GM12892 (cell line): Measurements from ENCODE around the gene ATP2B3.

ENCODE experiments used
- DNase-seq: peaks from one replicate; pipeline ENCODE4 v3.0.0; 2011; ENCODE audit not compliant: insufficient read length
- FAIRE-seq: peaks from 2 replicates; lab custom pipeline; 2011; peaks lifted over from hg19 to GRCh38; lab: Jason Lieb, UNC
- POLR2A ChIP-seq: IDR thresholded peaks from 2 replicates; pipeline ENCODE4 v1.6.1; 2011; ENCODE audit warnings: low read depth, low read length, control low read depth
- POLR2AphosphoS5 ChIP-seq: IDR thresholded peaks from 2 replicates; pipeline ENCODE4 v1.6.1; 2011; ENCODE audit warnings: low read depth, low read length, control low read depth
- TAF1 ChIP-seq: IDR thresholded peaks from 2 replicates; pipeline ENCODE4 v1.6.1; 2011; ENCODE audit warnings: low read depth, mild to moderate bottlenecking, control low read depth, low read length, borderline replicate concordance

The ATP2B3 gene

GRCh38 chrX:153582896-153583295 lies 65.5 kb downstream of the ATP2B3 start:
- FAIRE-seq (peak; percentile 78), DNase-seq (peak; percentile 87)
- no peak for TF ChIP-seq POLR2AphosphoS5
- no peak for TF ChIP-seq TAF1
- no peak; the same call in 1 of the 2 replicates for TF ChIP-seq POLR2A

GRCh38 chrX:153583433-153583832 lies 66.0 kb downstream of the ATP2B3 start:
- DNase-seq (no peak), FAIRE-seq (no peak)
- TF ChIP-seq POLR2AphosphoS5, result no peak
- TF ChIP-seq TAF1, result no peak
- TF ChIP-seq POLR2A, result no peak

- TF ChIP-seq POLR2A (no peak), TAF1 (no peak), POLR2AphosphoS5 (no peak)
- DNase-seq (no peak), FAIRE-seq (no peak)
Measured at GRCh38 chrX:153585827-153586226, 68.4 kb downstream of the ATP2B3 start.

GRCh38 chrX:153587342-153587741 lies 69.9 kb downstream of the ATP2B3 start:
- TF ChIP-seq POLR2A (no peak), TAF1 (no peak), POLR2AphosphoS5 (no peak)
- FAIRE-seq, result no peak
- DNase-seq, result no peak

GRCh38 chrX:153588021-153588781 lies 70.8 kb downstream of the ATP2B3 start:
- TF ChIP-seq TAF1 (no peak), POLR2AphosphoS5 (no peak), POLR2A (no peak)
- FAIRE-seq (no peak), DNase-seq (no peak)

GRCh38 chrX:153588782-153589446 lies 71.5 kb downstream of the ATP2B3 start:
- no peak for FAIRE-seq
- no peak for DNase-seq
- TF ChIP-seq POLR2AphosphoS5 (no peak), TAF1 (no peak), POLR2A (no peak)

GRCh38 chrX:153590961-153591956 lies 73.8 kb downstream of the ATP2B3 start:
- no peak for TF ChIP-seq POLR2AphosphoS5
- TF ChIP-seq TAF1, result no peak
- TF ChIP-seq POLR2A, result no peak
- DNase-seq (no peak), FAIRE-seq (no peak)

GRCh38 chrX:153592091-153592833 lies 74.8 kb downstream of the ATP2B3 start:
- no peak for TF ChIP-seq POLR2A
- no peak for TF ChIP-seq TAF1
- TF ChIP-seq POLR2AphosphoS5, result no peak
- FAIRE-seq (no peak), DNase-seq (no peak)

GRCh38 chrX:153592966-153593688 lies 75.7 kb downstream of the ATP2B3 start:
- DNase-seq (no peak), FAIRE-seq (no peak)
- TF ChIP-seq POLR2A (no peak), TAF1 (no peak), POLR2AphosphoS5 (no peak)
